ENCODE measurements around the gene CALCOCO1. TPM values are rescaled to one million over a fixed set of nuclear protein-coding genes. Genes with fewer than 3 reads are reported as not detected.

Gene CALCOCO1
- total RNA-seq, 4 donors from 2014 or later, result 121 to 219 (median 152) TPM

DNA sequence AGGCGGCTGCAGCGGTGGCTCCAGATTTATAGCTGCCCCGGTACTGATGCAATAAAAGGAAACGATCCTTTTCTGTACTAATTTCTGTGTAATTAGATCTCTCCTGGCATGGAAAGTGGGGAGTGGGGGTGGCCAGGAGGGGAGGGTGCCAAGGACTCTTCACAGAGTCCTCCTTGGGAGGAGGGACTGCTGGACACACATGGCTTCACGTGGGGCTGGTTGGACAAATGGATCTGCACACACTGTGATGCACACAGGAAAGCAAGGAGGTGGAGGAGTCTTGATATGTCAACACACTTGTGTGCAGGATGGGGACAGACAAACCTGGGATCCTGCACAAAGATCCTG is 27.6 kb downstream of the CALCOCO1 start:
- H3K4me3 ChIP-seq, result no peak overlapping the region
- no peak for DNase-seq
- no peaks in the 10 kb centered on the region for H3K4me1 ChIP-seq
- no peak overlapping the region for H3K27ac ChIP-seq
- no peak for TF ChIP-seq POLR2A (IDR thresholded peaks at IDR 0.05)
- no peaks in the 10 kb centered on the region for H3K9me3 ChIP-seq
- peaks cover 0 to 24% of the 10 kb centered on the region in 2 donors for H3K27me3 ChIP-seq
- intact Hi-C loops (cut with DNase I; ENCODE audit: low total_unique reads), result loop anchor here (5.0 kb wide), 1 partner anchor 43 kb away; no protein-coding TSS in a partner anchor
- no peaks in the 10 kb centered on the region for H3K36me3 ChIP-seq

- Histone ChIP-seq H3K4me1 (no peaks in the 10 kb centered on the region), H3K36me3 (no peaks in the 10 kb centered on the region), H3K27ac (no peak overlapping the region), H3K9me3 (no peaks in the 10 kb centered on the region), H3K27me3 (peaks cover 0 to 25% of the 10 kb centered on the region in 2 donors), H3K4me3 (no peak overlapping the region)
- TF ChIP-seq, protein P1, sequence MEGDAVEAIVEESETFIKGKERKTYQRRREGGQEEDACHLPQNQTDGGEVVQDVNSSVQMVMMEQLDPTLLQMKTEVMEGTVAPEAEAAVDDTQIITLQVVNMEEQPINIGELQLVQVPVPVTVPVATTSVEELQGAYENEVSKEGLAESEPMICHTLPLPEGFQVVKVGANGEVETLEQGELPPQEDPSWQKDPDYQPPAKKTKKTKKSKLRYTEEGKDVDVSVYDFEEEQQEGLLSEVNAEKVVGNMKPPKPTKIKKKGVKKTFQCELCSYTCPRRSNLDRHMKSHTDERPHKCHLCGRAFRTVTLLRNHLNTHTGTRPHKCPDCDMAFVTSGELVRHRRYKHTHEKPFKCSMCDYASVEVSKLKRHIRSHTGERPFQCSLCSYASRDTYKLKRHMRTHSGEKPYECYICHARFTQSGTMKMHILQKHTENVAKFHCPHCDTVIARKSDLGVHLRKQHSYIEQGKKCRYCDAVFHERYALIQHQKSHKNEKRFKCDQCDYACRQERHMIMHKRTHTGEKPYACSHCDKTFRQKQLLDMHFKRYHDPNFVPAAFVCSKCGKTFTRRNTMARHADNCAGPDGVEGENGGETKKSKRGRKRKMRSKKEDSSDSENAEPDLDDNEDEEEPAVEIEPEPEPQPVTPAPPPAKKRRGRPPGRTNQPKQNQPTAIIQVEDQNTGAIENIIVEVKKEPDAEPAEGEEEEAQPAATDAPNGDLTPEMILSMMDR (IDR thresholded peaks at IDR 0.05), result no peak
- no peak for TF ChIP-seq POLR2A (IDR thresholded peaks at IDR 0.05)
- intact Hi-C loops (cut with DNase I; ENCODE audit: low total_unique reads), result no loop called here
- DNase-seq, result no peak
Measured at GRCh38 chr12:53698948-53699677, 28.1 kb downstream of the CALCOCO1 start.

DNA sequence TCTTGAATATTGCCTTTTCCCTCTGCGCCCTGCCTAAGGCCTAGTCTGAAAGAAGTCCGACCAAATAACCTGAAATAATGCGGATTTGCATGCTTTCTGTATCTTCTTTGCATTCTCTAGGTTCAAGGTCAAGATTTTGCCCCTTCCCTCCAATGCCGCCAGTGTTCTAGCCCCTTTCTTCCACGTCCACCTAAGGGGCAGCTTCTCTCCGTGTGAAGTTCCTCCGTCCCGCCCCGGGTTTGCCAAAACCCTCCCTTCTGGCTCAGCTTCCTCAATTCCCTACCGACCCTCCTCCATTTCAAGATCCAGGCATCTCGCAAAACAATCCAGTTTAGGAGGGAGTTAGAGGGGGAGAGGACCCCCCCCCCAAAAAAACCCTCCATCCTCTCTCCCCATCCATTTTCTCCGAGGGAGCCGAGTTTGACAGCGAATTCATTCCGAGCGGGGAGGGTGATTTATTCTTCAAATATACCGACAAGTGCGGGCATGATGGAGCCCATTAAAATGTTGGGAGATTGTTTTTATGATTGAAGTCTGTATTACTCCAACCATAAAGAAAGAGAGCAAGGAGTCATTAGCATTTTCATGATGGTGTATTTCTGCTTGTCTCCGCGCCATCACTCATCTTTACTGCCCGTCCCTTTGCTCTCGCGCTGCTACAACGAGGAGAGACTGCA is 30.5 kb downstream of the CALCOCO1 start:
- H3K27ac ChIP-seq, result no peak overlapping the region
- DNase-seq, result no peak
- no peaks in the 10 kb centered on the region for H3K4me1 ChIP-seq
- no peak for TF ChIP-seq POLR2A (IDR thresholded peaks at IDR 0.05)
- TF ChIP-seq, protein P1 (IDR thresholded peaks at IDR 0.05), result no peak
- H3K27me3 ChIP-seq, result peaks cover 0 to 22% of the 10 kb centered on the region in 2 donors
- H3K9me3 ChIP-seq, result no peaks in the 10 kb centered on the region
- H3K36me3 ChIP-seq, result no peaks in the 10 kb centered on the region
- intact Hi-C loops (cut with DNase I; ENCODE audit: low total_unique reads), result no loop called here
- H3K4me3 ChIP-seq, result peak overlapping the region; percentile 4

- Histone ChIP-seq H3K4me3 (peak overlapping the region; percentile 4), H3K9me3 (no peaks in the 10 kb centered on the region), H3K36me3 (no peaks in the 10 kb centered on the region), H3K27ac (no peak overlapping the region), H3K27me3 (peaks cover 0 to 22% of the 10 kb centered on the region in 2 donors), H3K4me1 (no peaks in the 10 kb centered on the region)
- peak in 1 of 2 donors; percentile 57 for DNase-seq
- TF ChIP-seq POLR2A (IDR thresholded peaks at IDR 0.05), result no peak
- TF ChIP-seq, protein P1 (IDR thresholded peaks at IDR 0.05), result no peak
- intact Hi-C loops (cut with DNase I; ENCODE audit: low total_unique reads), result no loop called here
Measured at GRCh38 chr12:53696285-53696654, 31.0 kb downstream of the CALCOCO1 start.

GRCh38 chr12:53695152-53696145 is 31.8 kb downstream of the CALCOCO1 start:
- TF ChIP-seq, protein P1 (IDR thresholded peaks at IDR 0.05), result no peak
- TF ChIP-seq POLR2A (IDR thresholded peaks at IDR 0.05), result no peak
- intact Hi-C loops (cut with DNase I; ENCODE audit: low total_unique reads), result no loop called here
- peaks cover 0 to 22% of the 10 kb centered on the region in 2 donors for H3K27me3 ChIP-seq
- H3K4me3 ChIP-seq, result no peak overlapping the region
- H3K9me3 ChIP-seq, result no peaks in the 10 kb centered on the region
- H3K27ac ChIP-seq, result no peak overlapping the region
- no peaks in the 10 kb centered on the region for H3K4me1 ChIP-seq
- DNase-seq, result no peak
- no peaks in the 10 kb centered on the region for H3K36me3 ChIP-seq

All from uterus (tissue), 4 donors.